ENCODE data around the gene SIRT6.
"Not testable (repeated sequence)": the region's sequence is repeated elsewhere in the genome, so short reads cannot be mapped to it uniquely, and the experiment has no call there.

Gene SIRT6

DNA sequence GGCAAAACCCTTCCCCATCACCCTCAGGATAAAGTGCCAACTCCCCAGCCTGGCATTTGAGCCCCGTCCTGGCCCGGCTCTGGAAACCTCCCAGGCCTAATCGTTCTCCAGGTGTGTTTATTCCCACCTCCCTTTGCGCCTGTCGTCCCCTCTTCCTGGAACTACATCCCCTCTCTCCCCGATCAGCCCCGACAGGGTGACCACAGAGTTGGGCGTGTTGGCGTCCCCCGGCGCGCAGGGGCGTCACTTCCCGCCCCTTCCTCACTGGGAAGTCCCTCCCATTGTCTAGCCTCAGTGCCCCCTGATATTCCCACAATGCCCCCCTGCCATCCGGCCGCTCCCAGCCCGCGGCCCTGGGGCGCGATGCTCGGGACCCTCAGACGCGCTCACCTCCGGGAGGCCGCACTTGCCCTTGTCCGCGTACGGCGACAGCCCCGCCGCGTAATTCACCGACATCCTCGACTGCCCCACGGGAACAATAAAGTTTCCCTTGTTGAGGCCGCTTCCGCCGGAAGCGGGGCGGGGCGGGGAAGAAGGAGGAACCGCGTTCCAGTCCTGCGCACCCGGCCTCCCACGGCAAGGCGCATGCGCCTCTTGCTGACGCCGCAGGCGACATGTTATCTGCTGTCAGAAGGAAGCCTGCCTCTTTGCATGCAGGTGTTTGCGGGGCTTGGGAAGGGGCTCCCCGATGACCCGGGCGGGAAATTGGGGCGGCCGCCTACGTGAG lies at the start of gene SIRT6, which contains the start of gene ANKRD24:
SIRT6 (minus strand) TSS at position 480 of the 727 bp plus-strand sequence; CDS start at position 456, 24 bp downstream.
ANKRD24 (plus strand) TSS at position 606 of the 727 bp plus-strand sequence. CDS start 3,737 bp downstream, outside the sequence.
- FAIRE-seq = peak; percentile 82

GRCh38 chr19:4232139-4232538 lies 49.8 kb upstream of the SIRT6 start:
- not testable (repeated sequence) for FAIRE-seq

DNA sequence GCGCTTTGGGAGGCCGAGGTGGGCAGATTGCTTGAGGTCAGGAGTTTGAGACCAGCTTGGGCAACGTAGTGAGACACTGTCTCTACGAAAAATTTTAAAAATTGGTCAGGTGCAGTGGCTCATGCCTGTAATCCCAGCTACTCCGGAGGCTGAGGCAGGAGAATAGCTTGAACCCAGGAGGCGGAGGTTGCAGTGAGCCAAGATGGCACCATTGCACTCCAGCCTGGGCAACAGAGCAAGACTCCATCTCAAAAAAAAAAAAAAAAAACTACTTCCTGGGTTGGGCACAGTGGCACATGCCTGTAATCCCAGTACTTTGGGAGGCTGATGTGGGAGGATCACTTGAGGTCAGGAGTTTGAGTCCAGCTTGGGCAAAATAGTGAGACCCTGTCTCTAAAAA lies 49.2 kb upstream of the SIRT6 start:
- not testable (repeated sequence) for FAIRE-seq

DNA sequence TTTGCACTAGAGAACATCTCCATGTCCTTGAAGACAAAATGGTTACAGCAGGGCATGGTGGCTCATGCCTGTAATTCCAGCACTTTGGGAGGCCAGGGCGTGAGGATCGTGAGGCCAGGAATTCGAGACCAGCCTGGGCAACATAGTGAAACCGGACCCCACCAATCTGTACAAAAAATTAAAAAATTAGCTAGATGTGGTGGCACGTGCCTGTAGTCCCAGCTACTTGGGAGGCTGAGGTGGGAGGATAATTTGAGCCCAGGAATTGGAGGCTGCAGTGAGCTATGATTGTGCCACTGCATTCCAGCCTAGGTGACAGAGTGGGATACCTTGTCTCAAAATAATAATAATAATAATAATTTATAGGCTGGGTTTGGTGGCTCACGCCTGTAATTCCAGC lies 47.9 kb upstream of the SIRT6 start:
- not testable (repeated sequence) for FAIRE-seq

- FAIRE-seq = no peak
These were observed 47.0 kb upstream of the SIRT6 start, which contains the start of gene EBI3 for GRCh38 chr19:4229179-4229931. EBI3 (plus strand) TSS chr19:4229523; CDS start chr19:4229551, 28 bp downstream.

GRCh38 chr19:4228765-4229178 lies 46.4 kb upstream of the SIRT6 start:
- FAIRE-seq = no peak

DNA sequence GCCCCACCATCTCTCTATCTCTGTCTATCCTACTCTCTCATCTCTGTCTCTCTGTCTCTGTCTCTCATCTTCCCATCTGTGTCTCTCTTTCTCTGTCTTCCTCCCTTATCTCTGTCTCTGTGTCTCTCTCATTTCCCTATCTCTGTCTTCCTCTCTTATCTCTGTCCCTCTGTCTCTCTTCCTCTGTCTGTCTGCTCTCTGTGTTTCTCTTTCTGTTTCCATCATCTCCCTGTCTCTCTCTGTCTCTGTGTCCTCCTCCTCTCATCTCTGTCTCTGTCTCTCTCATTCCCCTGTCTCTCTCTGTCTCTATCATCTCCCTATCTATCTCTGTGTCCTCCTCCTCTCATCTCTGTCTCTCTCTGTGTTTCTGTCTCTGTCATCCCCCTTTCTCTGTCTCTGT lies 45.4 kb upstream of the SIRT6 start:
- no peak for FAIRE-seq

- no peak for FAIRE-seq
These were observed 43.5 kb upstream of the SIRT6 start for GRCh38 chr19:4225885-4226284.

GRCh38 chr19:4224470-4224869 lies 42.1 kb upstream of the SIRT6 start:
- no peak for FAIRE-seq

DNA sequence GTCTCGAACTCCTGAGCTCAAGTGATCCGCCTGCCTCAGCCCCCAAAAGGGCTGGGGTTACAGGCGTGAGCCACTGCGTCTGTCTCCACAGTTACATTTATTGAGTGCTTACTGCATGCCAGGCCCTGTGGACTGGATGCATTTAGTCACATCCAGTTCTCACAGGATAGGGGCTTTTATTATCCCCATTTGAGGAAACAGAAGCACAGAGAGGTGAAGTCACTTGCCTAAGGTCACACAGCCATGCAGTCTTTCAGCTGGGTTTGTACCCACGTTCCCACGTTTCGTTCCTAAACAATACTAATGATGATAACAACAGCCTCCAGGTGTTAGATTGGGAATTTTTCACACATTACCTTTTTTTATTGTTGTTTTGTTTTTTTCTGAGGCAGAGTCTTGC lies 37.8 kb upstream of the SIRT6 start:
- FAIRE-seq = no peak

GRCh38 chr19:4218523-4218922 lies 36.2 kb upstream of the SIRT6 start:
- not testable (repeated sequence) for FAIRE-seq

DNA sequence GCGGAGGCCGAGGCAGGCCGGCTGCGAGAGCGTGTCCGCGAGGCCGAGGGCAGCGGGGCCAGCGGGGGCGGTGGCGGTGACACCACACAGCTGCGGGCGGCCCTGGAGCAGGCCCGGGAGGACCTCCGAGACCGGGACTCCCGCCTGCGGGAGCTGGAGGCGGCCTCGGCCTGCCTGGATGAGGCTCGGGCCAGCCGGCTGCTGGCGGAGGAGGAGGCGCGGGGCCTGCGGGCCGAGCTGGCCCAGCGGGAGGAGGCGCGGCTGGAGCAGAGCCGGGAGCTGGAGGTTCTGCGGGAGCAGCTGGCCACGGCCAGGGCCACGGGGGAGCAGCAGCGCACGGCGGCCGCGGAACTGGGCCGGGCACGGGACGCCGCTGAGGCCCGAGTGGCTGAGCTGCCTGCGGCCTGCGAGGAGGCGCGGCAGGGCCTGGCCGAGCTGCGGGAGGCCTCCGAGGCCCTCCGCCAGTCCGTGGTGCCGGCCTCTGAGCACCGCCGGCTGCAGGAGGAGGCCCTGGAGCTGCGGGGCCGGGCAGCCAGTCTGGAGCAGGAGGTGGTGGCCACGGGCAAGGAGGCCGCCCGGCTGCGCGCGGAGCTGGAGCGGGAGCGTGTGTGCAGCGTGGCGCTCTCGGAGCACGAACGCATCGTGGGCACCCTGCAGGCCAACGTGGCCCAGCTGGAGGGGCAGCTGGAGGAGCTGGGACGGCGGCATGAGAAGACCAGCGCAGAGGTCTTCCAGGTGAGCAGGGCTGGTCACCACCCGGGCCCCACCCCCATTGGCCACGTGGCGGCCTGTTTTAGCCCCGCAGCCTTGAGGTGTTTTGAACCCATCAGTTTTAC lies 35.3 kb upstream of the SIRT6 start:
- no peak for FAIRE-seq

GRCh38 chr19:4216846-4217245 lies 34.5 kb upstream of the SIRT6 start:
- no peak for FAIRE-seq

- no peak for FAIRE-seq
These were observed 33.4 kb upstream of the SIRT6 start for GRCh38 chr19:4215807-4216206.

GRCh38 chr19:4213116-4213515 lies 30.8 kb upstream of the SIRT6 start:
- FAIRE-seq = no peak

DNA sequence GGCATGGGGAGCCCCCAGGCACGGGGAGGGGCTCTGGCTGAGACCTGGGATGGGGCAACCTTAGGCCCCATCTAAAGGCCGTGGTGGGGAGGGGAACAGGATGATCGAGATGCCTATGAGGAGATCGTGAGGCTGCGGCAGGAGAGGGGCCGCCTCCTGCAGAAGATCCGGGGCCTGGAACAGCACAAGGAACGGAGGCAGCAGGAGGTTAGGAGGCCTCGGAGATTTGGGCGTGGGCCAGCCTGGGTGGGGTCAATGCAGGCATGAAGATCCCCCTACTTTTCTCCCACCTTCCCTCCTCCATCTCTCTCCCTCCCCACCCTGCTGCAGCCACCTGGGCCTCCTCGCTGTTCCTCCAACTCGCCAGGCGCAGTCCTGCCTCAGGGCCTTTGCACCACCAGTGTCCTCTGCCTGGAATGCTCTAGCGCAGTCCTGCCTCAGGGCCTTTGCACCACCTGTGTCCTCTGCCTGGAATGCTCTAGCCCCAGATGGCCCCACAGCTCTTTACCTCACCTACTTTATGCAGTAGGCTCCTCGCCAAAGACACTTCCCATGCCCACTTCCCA lies 27.9 kb upstream of the SIRT6 start:
- FAIRE-seq = no peak

- FAIRE-seq = no peak
These were observed 26.2 kb upstream of the SIRT6 start for GRCh38 chr19:4208385-4209094.

DNA sequence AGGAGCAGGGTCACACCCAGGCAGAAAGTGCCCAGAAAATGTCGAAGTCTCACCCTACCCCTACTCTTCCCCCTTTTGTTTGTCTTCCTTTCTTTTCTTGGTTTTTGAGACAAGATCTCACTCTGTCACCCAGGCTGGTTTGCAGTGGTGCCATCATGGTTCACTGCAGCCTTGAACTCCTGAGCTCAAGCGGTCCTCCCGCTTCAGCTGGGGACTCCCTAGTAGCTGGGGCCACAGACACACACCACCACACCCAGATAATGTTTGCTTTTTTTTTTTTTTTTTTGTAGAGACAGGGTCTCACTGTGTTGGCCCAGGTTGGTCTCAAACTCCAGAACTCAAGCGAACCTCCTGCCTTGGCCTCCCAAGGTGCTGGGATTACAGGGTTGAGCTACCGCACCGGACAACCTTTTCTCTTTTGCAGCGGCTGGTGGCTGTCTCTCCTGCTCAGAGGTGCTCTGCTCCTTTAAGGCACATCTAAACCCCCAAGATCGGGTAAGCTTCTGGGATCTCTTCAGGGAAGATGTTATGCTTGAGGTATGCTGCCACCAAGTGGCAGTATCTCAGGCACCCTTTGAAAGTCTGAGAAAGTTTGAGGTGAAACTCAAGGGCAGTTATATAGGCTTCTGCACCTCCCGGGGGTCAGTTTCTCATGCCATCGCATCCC lies 24.6 kb upstream of the SIRT6 start:
- no peak for FAIRE-seq

DNA sequence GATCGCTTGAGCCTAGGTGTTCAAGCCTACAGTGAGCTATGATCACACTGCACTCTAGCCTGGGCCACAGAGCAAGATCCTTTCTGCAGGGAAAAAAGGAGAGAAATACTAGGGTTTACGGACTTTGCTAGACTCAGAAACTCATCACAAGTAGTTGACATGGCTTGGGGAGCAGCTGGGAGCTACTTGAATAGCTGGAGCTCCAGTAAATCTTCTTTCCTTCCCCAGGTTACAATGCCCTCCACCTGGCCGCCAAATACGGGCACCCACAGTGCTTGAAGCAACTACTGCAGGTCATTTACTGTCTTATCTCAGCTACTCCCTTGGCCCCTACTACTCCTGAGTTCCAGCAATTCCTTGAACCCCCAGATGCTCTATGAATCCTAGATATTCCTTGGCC lies 19.4 kb upstream of the SIRT6 start:
- no peak for FAIRE-seq

DNA sequence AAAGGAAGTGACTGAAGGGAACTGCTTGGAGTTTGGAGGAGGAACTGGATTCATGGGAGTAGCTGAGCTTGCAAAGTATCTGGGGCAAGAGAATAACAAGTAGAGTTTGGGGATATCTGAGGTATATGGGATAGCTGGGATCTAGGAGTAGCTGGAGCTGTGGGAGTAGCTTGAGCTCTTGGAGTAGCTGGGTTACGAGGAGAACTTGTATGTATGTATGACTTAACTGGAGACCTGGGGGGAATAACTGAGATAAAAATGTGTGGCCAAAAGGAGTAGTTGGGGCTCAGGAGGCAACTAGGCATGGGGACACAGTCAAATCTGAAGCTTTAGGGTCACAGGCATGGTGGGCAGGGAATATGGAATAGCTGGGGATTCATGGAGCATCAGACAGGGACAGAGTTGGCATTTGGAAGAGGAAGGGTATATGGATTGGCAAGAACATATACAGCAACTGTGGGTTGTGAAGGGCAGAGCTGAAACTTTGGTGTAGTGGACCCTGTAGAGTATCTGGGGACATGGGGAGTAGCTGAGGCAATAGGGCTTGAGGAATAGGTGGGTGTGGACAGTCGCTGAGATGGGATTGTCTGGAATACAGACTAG lies 18.7 kb upstream of the SIRT6 start:
- no peak for FAIRE-seq

GRCh38 chr19:4199699-4200293 lies 17.4 kb upstream of the SIRT6 start:
- FAIRE-seq = no peak

Data from G401.6 (cell line).